ENCODE measurements around the gene VRK1. TPM values are rescaled to one million over a fixed set of nuclear protein-coding genes. Genes with fewer than 3 reads are reported as not detected.
A peak's percentile ranks its signal among the peaks of the same experiment; 100 is the strongest.

Gene VRK1
- total RNA-seq, 4 donors from 2014 or later: 9.3 to 12.2 (median 12.1) TPM

DNA sequence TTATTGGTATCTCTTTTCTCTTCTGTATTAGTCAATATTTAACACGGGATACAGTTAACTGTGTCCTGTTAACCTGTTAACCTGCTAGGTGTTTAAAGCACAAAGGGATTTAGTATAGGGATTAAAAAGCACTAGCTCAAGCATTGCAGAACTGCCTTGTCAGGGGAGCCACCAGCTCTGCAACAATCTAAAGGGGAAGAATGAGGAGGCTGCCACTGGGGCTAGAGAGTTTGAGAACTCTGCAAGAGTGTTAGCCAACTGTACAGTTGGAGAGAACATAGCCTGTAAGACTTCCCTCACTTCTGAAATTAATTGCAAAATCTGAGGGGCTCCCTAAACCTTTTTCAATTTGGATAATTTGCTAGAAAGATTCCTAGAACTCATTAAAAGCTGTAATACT lies 6.5 kb upstream of the VRK1 start:
- WGBS: 97% methylated on average over 1 of the region's 1 CpG
- H3K36me3 ChIP-seq: no peaks in the 10 kb centered on the region
- H3K4me3 ChIP-seq: no peak overlapping the region
- H3K27ac ChIP-seq: no peak overlapping the region
- H3K4me1 ChIP-seq: no peaks in the 10 kb centered on the region
- H3K9me3 ChIP-seq: no peaks in the 10 kb centered on the region
- TF ChIP-seq EP300 (IDR thresholded peaks at IDR 0.05): no peak
- H3K27me3 ChIP-seq: peaks cover 5% of the 10 kb centered on the region
- DNase-seq (ENCODE audit: low spot score in 2 of 2): no peak

DNA sequence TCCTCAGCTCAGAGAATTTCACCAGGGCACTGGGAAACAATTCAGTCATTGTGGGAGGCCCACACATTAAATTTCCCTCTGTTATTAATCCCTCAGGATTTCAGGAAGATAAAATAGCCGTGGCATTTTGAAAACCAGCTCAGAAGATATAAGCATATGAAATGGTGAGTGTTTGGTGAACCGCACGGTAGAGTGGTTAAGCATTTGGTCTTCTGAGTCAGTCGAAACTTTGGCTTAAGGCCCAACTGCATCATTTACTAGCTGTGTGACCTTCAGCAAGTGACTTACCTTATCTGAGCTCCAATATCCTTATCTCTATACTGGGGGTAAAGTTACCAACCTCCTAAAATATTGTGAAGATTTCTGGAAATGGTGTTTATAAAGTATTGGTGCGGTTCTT lies 5.2 kb upstream of the VRK1 start:
- DNase-seq (ENCODE audit: low spot score in 2 of 2): no peak
- no peak overlapping the region for H3K4me3 ChIP-seq
- H3K36me3 ChIP-seq: no peaks in the 10 kb centered on the region
- peaks cover 3% of the 10 kb centered on the region for H3K4me1 ChIP-seq
- H3K27ac ChIP-seq: no peak overlapping the region
- 62% methylated on average over 5 of the region's 5 CpGs for WGBS
- no peak for TF ChIP-seq EP300 (IDR thresholded peaks at IDR 0.05)
- no peak for TF ChIP-seq POLR2AphosphoS5 (IDR thresholded peaks at IDR 0.05)
- no peak for TF ChIP-seq POLR2A (IDR thresholded peaks at IDR 0.05)
- TF ChIP-seq, protein P1, sequence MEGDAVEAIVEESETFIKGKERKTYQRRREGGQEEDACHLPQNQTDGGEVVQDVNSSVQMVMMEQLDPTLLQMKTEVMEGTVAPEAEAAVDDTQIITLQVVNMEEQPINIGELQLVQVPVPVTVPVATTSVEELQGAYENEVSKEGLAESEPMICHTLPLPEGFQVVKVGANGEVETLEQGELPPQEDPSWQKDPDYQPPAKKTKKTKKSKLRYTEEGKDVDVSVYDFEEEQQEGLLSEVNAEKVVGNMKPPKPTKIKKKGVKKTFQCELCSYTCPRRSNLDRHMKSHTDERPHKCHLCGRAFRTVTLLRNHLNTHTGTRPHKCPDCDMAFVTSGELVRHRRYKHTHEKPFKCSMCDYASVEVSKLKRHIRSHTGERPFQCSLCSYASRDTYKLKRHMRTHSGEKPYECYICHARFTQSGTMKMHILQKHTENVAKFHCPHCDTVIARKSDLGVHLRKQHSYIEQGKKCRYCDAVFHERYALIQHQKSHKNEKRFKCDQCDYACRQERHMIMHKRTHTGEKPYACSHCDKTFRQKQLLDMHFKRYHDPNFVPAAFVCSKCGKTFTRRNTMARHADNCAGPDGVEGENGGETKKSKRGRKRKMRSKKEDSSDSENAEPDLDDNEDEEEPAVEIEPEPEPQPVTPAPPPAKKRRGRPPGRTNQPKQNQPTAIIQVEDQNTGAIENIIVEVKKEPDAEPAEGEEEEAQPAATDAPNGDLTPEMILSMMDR (IDR thresholded peaks at IDR 0.05): no peak
- H3K9me3 ChIP-seq: no peaks in the 10 kb centered on the region
- peaks cover 5% of the 10 kb centered on the region for H3K27me3 ChIP-seq

DNA sequence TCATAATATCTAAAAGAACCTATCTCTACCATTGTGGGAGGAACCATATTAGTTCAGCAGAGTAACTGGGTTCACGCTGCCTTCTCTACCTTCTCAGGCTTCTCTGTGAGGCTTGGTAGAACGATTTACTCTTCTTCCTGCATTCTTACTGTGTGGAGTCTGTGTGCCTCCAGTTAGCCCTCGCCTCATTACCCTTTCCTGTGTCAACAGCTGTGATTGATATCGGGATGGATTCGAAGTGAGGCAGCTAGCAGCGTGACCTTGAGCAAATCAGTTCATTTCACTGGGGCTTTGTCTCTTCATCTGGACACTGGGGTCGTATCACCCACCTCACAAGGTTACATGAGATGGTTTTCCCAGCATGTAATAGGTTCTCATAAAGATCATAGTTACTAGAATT lies 4.6 kb upstream of the VRK1 start:
- WGBS: 74% methylated on average over 7 of the region's 7 CpGs
- TF ChIP-seq, protein P1 (IDR thresholded peaks at IDR 0.05): no peak
- no peak for TF ChIP-seq EP300 (IDR thresholded peaks at IDR 0.05)
- no peak for TF ChIP-seq POLR2AphosphoS5 (IDR thresholded peaks at IDR 0.05)
- TF ChIP-seq POLR2A (IDR thresholded peaks at IDR 0.05): no peak
- H3K4me3 ChIP-seq: no peak overlapping the region
- H3K4me1 ChIP-seq: peaks cover 4% of the 10 kb centered on the region
- DNase-seq (ENCODE audit: low spot score in 2 of 2): no peak
- H3K36me3 ChIP-seq: no peaks in the 10 kb centered on the region
- peaks cover 5% of the 10 kb centered on the region for H3K27me3 ChIP-seq
- H3K9me3 ChIP-seq: no peaks in the 10 kb centered on the region
- no peak overlapping the region for H3K27ac ChIP-seq

DNA sequence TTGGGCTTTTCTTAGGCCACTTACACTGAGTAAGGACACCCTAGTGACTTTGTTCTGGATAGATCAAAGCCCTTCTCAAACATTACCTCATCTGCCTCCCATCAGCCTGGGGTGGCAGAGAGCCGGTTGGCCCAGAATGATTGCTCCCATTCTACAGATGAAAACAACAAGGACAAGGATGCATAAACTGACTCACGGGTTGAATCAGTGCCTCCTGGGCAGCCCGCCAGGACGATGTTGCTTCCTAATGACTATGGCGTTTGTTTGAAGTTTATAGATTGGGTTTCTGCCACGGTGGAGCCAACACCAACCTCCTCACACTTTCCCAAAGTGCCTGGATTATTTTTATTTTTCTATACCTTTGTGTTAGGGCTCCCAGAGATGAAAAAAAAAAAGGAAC lies 3.6 kb upstream of the VRK1 start:
- Histone ChIP-seq H3K36me3 (no peaks in the 10 kb centered on the region), H3K27ac (no peak overlapping the region), H3K4me3 (no peak overlapping the region), H3K27me3 (peaks cover 5% of the 10 kb centered on the region), H3K4me1 (peaks cover 14% of the 10 kb centered on the region), H3K9me3 (no peaks in the 10 kb centered on the region)
- no peak for TF ChIP-seq POLR2A (IDR thresholded peaks at IDR 0.05)
- 31% methylated on average over 6 of the region's 6 CpGs for WGBS
- DNase-seq (ENCODE audit: low spot score in 2 of 2): no peak

DNA sequence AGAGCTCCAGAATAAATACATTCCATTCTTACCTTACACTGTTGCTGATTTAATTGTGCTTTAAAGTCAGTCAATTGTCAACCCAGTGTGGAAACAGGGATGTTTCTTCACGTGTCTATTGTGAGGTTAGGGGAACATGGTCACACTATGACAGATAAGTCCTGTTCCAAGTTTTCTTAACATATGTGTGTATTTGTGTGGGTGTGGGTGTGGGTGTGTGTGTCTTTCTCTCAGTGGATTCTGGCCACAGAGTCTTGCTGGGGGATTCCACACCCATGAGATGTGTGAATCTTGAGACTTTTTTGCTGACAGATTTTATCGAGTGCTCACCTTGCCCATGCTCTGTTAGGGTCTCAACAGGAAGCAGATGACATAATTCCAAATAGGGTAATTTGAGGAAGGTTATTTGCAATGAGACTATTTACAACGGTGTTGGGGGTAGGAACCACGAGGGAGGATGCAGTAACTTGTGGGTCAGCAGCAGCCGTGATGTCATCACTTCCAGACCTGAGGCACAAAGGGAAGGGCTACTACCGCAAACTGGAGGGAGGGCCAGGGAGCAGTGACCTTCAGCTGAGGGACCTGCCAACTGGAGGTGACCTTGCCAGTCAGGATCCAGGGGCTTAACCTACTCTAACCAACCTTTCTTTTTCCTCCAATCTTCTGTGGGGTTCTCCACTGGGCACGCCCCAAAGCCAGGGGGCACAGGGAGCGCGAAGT lies 1.9 kb upstream of the VRK1 start:
- Histone ChIP-seq H3K36me3 (no peaks in the 10 kb centered on the region), H3K4me1 (peaks cover 20% of the 10 kb centered on the region), H3K27me3 (no peaks in the 10 kb centered on the region), H3K27ac (no peak overlapping the region), H3K9me3 (no peaks in the 10 kb centered on the region), H3K4me3 (no peak overlapping the region)
- TF ChIP-seq POLR2AphosphoS5 (IDR thresholded peaks at IDR 0.05) (no peak), POLR2A (IDR thresholded peaks at IDR 0.05) (no peak), EP300 (IDR thresholded peaks at IDR 0.05) (no peak)
- TF ChIP-seq, protein P1 (IDR thresholded peaks at IDR 0.05): no peak
- DNase-seq (ENCODE audit: low spot score in 2 of 2): no peak
- 76% methylated on average over 9 of the region's 9 CpGs for WGBS

DNA sequence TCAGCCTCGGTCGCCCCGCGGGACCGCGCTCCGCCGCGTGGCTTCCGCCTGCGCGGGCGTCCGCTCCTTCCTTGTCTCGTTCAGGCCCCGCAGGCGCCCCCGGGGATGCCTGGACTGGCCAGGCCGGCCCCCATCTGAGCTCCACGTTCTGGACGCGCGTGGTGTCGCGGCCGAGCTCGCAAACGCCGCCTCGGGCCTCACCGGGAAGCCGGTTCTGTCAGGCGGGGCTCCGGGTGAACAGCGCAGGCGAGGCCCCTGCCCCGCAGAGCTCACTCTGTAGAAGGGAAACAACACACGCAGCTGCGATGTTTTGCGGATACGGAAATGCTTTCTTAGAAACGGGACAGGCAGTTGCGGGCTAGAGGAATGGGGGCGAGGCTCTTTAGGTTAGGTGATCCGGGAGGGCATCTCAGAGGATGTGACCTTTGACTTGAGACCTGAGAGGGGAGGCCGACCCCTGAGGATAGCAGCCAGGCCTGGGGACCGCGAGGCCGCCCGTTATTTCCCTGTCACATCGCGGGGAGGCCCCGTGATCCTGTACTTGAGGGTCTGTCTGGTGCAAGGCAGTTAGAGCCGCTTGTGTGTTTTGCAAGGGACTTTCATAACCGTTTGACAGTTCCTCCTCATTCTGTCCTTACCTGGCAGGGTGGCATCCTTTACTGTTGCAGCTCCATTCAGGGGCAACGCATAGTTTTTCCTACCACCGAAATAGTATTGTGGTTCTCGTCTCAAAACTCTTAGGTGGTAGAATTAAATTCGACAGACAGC lies 584 bp downstream of the VRK1 start:
- DNase-seq (ENCODE audit: low spot score in 2 of 2): peak in 1 of 2 donors; percentile 66

More for the DNA sequence above, 584 bp downstream of the VRK1 start:
- no peaks in the 10 kb centered on the region for H3K9me3 ChIP-seq
- H3K36me3 ChIP-seq: no peaks in the 10 kb centered on the region
- under 1% methylated on average over 22 of the region's 59 CpGs for WGBS
- H3K4me1 ChIP-seq: peaks cover 20% of the 10 kb centered on the region
- TF ChIP-seq, protein P1 (IDR thresholded peaks at IDR 0.05): no peak
- no peak for TF ChIP-seq POLR2AphosphoS5 (IDR thresholded peaks at IDR 0.05)
- no peak for TF ChIP-seq POLR2A (IDR thresholded peaks at IDR 0.05)
- no peak for TF ChIP-seq EP300 (IDR thresholded peaks at IDR 0.05)
- no peaks in the 10 kb centered on the region for H3K27me3 ChIP-seq
- H3K27ac ChIP-seq: peak overlapping the region; percentile 61
- peak overlapping the region; percentile 92 for H3K4me3 ChIP-seq

Measured in suprapubic skin (tissue), 4 donors.